ENCODE results near the gene ENDOV.

ENDOV gene

GRCh38 chr17:80374039-80374731, 40.8 kb upstream of the ENDOV start:
- DNase-seq (ENCODE audit: low spot score) = no peak
- TF ChIP-seq CTCF (IDR thresholded peaks at IDR 0.05) = no peak
- Histone ChIP-seq H3K27ac (no peak overlapping the region), H3K4me3 (no peak overlapping the region)

GRCh38 chr17:80374732-80375585, 40.0 kb upstream of the ENDOV start:
- H3K27ac ChIP-seq = no peak overlapping the region
- TF ChIP-seq CTCF (IDR thresholded peaks at IDR 0.05) = no peak
- H3K4me3 ChIP-seq = no peak overlapping the region
- DNase-seq (ENCODE audit: low spot score) = no peak

- H3K27ac ChIP-seq = no peak overlapping the region
- DNase-seq (ENCODE audit: low spot score) = no peak
- no peak overlapping the region for H3K4me3 ChIP-seq
- no peak for TF ChIP-seq CTCF (IDR thresholded peaks at IDR 0.05)
Observed at GRCh38 chr17:80376531-80376930, 38.4 kb upstream of the ENDOV start.

GRCh38 chr17:80377798-80378197, 37.2 kb upstream of the ENDOV start:
- Histone ChIP-seq H3K27ac (no peak overlapping the region), H3K4me3 (no peak overlapping the region)
- no peak for TF ChIP-seq CTCF (IDR thresholded peaks at IDR 0.05)
- no peak for DNase-seq (ENCODE audit: low spot score)

GRCh38 chr17:80379348-80379747, 35.6 kb upstream of the ENDOV start:
- Histone ChIP-seq H3K27ac (no peak overlapping the region), H3K4me3 (no peak overlapping the region)
- TF ChIP-seq CTCF (IDR thresholded peaks at IDR 0.05) = no peak
- DNase-seq (ENCODE audit: low spot score) = no peak

GRCh38 chr17:80380068-80380467, 34.9 kb upstream of the ENDOV start:
- Histone ChIP-seq H3K27ac (no peak overlapping the region), H3K4me3 (no peak overlapping the region)
- no peak for DNase-seq (ENCODE audit: low spot score)
- no peak for TF ChIP-seq CTCF (IDR thresholded peaks at IDR 0.05)
